H9 (cell line): ENCODE results near the gene POU6F2. TPM values are rescaled to one million over a fixed set of nuclear protein-coding genes. Genes with fewer than 3 reads are reported as not detected.

Experiments
- DNase-seq: peaks from one replicate; pipeline ENCODE4 v3.0.0-alpha.2; 2017
- H2AFZ ChIP-seq: one replicate; pipeline ENCODE4 v1.6.1; 2013; ENCODE audit warnings: mild to moderate bottlenecking, low read length, control low read depth, moderate library complexity
- H2AK5ac ChIP-seq: 2 replicates; pipeline ENCODE4 v1.6.1; 2013; ENCODE audit warnings: low read length, control low read depth, mixed read lengths; ENCODE audit not compliant: insufficient read length
- H2BK120ac ChIP-seq: one replicate; pipeline ENCODE4 v1.6.1; 2013; ENCODE audit warnings: low read depth, mild to moderate bottlenecking, low read length, control low read depth, inconsistent platforms; ENCODE audit not compliant: poor library complexity, severe bottlenecking
- H2BK12ac ChIP-seq: 2 replicates; pipeline ENCODE4 v1.6.1; 2013; ENCODE audit warnings: low read length, control low read depth, mixed read lengths, low read depth; ENCODE audit not compliant: insufficient read length
- H2BK15ac ChIP-seq: 2 replicates; pipeline ENCODE4 v1.6.1; 2013; ENCODE audit warnings: low read depth, low read length, control low read depth
- H2BK20ac ChIP-seq: one replicate; pipeline ENCODE4 v1.6.1; 2013; ENCODE audit warnings: low read depth, mild to moderate bottlenecking, low read length, control low read depth, inconsistent platforms; ENCODE audit not compliant: poor library complexity, severe bottlenecking
- H2BK5ac ChIP-seq: 2 replicates; pipeline ENCODE4 v1.6.1; 2013; ENCODE audit warnings: low read length, control low read depth, mixed read lengths; ENCODE audit not compliant: insufficient read length
- H3K14ac ChIP-seq: 2 replicates; pipeline ENCODE4 v1.6.1; 2013; ENCODE audit warnings: low read length, control low read depth; ENCODE audit not compliant: insufficient read depth
- H3K18ac ChIP-seq: 2 replicates; pipeline ENCODE4 v1.6.1; 2013; ENCODE audit warnings: low read depth, mild to moderate bottlenecking, mixed read lengths, low read length, control low read depth; ENCODE audit not compliant: insufficient read length
- H3K23ac ChIP-seq: 2 replicates; pipeline ENCODE4 v1.6.1; 2013; ENCODE audit warnings: low read length, control low read depth, mixed read lengths, low read depth; ENCODE audit not compliant: insufficient read length
- H3K23me2 ChIP-seq: 2 replicates; pipeline ENCODE4 v1.6.1; 2013; ENCODE audit warnings: low read depth, mild to moderate bottlenecking, mixed read lengths, low read length, control low read depth; ENCODE audit not compliant: insufficient read length, poor library complexity, severe bottlenecking
- H3K27ac ChIP-seq: 2 replicates; pipeline ENCODE4 v1.5.1; 2013; ENCODE audit warnings: low read length, control low read depth, mixed read lengths, low read depth; ENCODE audit not compliant: insufficient read length
- H3K27me3 ChIP-seq: 2 replicates; pipeline ENCODE4 v1.6.1; 2013; ENCODE audit warnings: low read length, control low read depth, inconsistent platforms; ENCODE audit not compliant: insufficient read depth
- H3K4ac ChIP-seq: 2 replicates; pipeline ENCODE4 v1.6.1; 2013; ENCODE audit warnings: low read depth, mild to moderate bottlenecking, control low read depth, inconsistent platforms, low read length, moderate library complexity
- H3K4me1 ChIP-seq: 2 replicates; pipeline ENCODE4 v1.6.1; 2013; ENCODE audit warnings: low read length, control low read depth, inconsistent platforms; ENCODE audit not compliant: insufficient read depth
- H3K4me2 ChIP-seq: 2 replicates; pipeline ENCODE4 v1.6.1; 2013; ENCODE audit warnings: low read length, control low read depth, mixed read lengths; ENCODE audit not compliant: insufficient read length, insufficient read depth
- H3K56ac ChIP-seq: 2 replicates; pipeline ENCODE4 v1.6.1; 2013; ENCODE audit warnings: low read depth, mild to moderate bottlenecking, mixed read lengths, low read length, control low read depth; ENCODE audit not compliant: insufficient read length
- H3K79me1 ChIP-seq: 2 replicates; pipeline ENCODE4 v1.6.1; 2013; ENCODE audit warnings: low read depth, mild to moderate bottlenecking, moderate library complexity, low read length, control low read depth, inconsistent platforms; ENCODE audit not compliant: insufficient read depth, poor library complexity, severe bottlenecking
- H3K79me2 ChIP-seq: 2 replicates; pipeline ENCODE4 v1.6.1; 2013; ENCODE audit warnings: low read length, control low read depth, inconsistent platforms; ENCODE audit not compliant: insufficient read depth
- H3K9ac ChIP-seq: 2 replicates; pipeline ENCODE4 v1.6.1; 2013; ENCODE audit warnings: low read length, control low read depth, mixed read lengths; ENCODE audit not compliant: insufficient read length; ENCODE audit errors: extremely low read depth
- H3K9me3 ChIP-seq: one replicate; pipeline ENCODE4 v1.6.1; 2013; ENCODE audit warnings: low read depth, low read length, inconsistent platforms; ENCODE audit not compliant: control insufficient read depth
- H3T11ph ChIP-seq: one replicate; pipeline ENCODE4 v1.6.1; 2013; ENCODE audit warnings: mild to moderate bottlenecking, low read length, control low read depth, inconsistent platforms
- H4K20me1 ChIP-seq: one replicate; pipeline ENCODE4 v1.6.1; 2013; ENCODE audit not compliant: control insufficient read depth, insufficient read length, insufficient read depth
- H4K5ac ChIP-seq: 2 replicates; pipeline ENCODE4 v1.6.1; 2013; ENCODE audit warnings: low read depth, mild to moderate bottlenecking, mixed read lengths, low read length, control low read depth; ENCODE audit not compliant: insufficient read length
- H4K8ac ChIP-seq: replicated peaks from 2 replicates; pipeline ENCODE4 v1.6.1; 2013; ENCODE audit warnings: low read length, control low read depth, mixed read lengths, low read depth; ENCODE audit not compliant: insufficient read length
- H4K91ac ChIP-seq: 2 replicates; pipeline ENCODE4 v1.6.1; 2013; ENCODE audit warnings: low read depth, mild to moderate bottlenecking, moderate library complexity, mixed read lengths, low read length, control low read depth; ENCODE audit not compliant: insufficient read length
- H3K27ac Mint-ChIP-seq, 3 experiments: 2 replicates in 2 of 3; 3 replicates in 1 of 3; pipeline ENCODE4 v1.8.0; 2020 to 2021; ENCODE audit warnings: mixed read lengths in 3 of 3, mild to moderate bottlenecking in 1 of 3, moderate library complexity in 1 of 3
- H3K27me3 Mint-ChIP-seq: 2 replicates; pipeline ENCODE4 v1.8.0; 2021; ENCODE audit warnings: low read depth, mild to moderate bottlenecking, moderate library complexity, mixed read lengths
- H3K36me3 Mint-ChIP-seq, 3 experiments: 2 replicates in 2 of 3; 3 replicates in 1 of 3; pipeline ENCODE4 v1.8.0; 2020 to 2021; ENCODE audit warnings: low read depth in 3 of 3, mixed read lengths in 3 of 3; ENCODE audit not compliant: insufficient read depth in 1 of 3
- H3K4me1 Mint-ChIP-seq, 2 experiments: 2 replicates each; pipeline ENCODE4 v1.8.0; 2020; ENCODE audit warnings: mixed read lengths in 2 of 2
- H3K4me3 Mint-ChIP-seq, 2 experiments: 2 replicates in 1 of 2; 3 replicates in 1 of 2; pipeline ENCODE4 v1.8.0; 2020 to 2021; ENCODE audit warnings: mild to moderate bottlenecking in 2 of 2, mixed read lengths in 2 of 2, moderate library complexity in 1 of 2
- H3K9me3 Mint-ChIP-seq, 2 experiments: 2 replicates in 1 of 2; 3 replicates in 1 of 2; pipeline ENCODE4 v1.8.0; 2020; ENCODE audit warnings: mild to moderate bottlenecking in 2 of 2, mixed read lengths in 2 of 2, moderate library complexity in 1 of 2
- CTCF ChIP-seq: fragments of 200-600 bp; sonication (generic); conservative IDR thresholded peaks from 3 replicates; pipeline ENCODE4 v1.8.0; 2021; ENCODE audit warnings: antibody characterized with exemption, mild to moderate bottlenecking
- WGBS: extraction: QIAGEN DNeasy Blood & Tissue Kit; methylation state at CpG from one replicate; pipeline ENCODE4 v1.1.7; 2013; ENCODE audit warnings: missing lambda C conversion rate, low lambda C conversion rate, mixed read lengths; ENCODE audit not compliant: insufficient read length; ENCODE audit errors: extremely low coverage; 5-methylcytosine and 5-hydroxymethylcytosine counted together
- total RNA-seq: library from RNA; stranded (reverse); gene quantifications from 2 replicates; pipeline ENCODE4 v1.2.1, GENCODE V29; 2021

POU6F2 gene
- total RNA-seq, 1 experiment from 2014 or later, result 1.9 TPM

- no peaks in the 10 kb centered on the region for H3K79me2 ChIP-seq
- TF ChIP-seq CTCF, result no peak
- H2BK15ac ChIP-seq, result no peak overlapping the region
- no peak overlapping the region for H2AFZ ChIP-seq
- Mint-ChIP-seq H3K4me1 (peaks cover 7 to 8% of the 10 kb centered on the region in 2 experiments; a peak in 3 of 4 replicates), H3K36me3 (no peaks in the 10 kb centered on the region), H3K9me3 (no peaks in the 10 kb centered on the region; a peak in 1 of 5 replicates), H3K27ac (no peak overlapping the region), H3K27me3 (no peaks in the 10 kb centered on the region), H3K4me3 (no peak overlapping the region)
- H3K14ac ChIP-seq, result no peak overlapping the region
- H3K4me1 ChIP-seq, result no peaks in the 10 kb centered on the region
- H3K18ac ChIP-seq, result no peak overlapping the region
- no peak overlapping the region for H2BK20ac ChIP-seq
- H2AK5ac ChIP-seq, result no peak overlapping the region
- no peak overlapping the region for H3K9ac ChIP-seq
- no peaks in the 10 kb centered on the region for H3K23me2 ChIP-seq
- no peak overlapping the region for H2BK5ac ChIP-seq
- no peak overlapping the region for H3K23ac ChIP-seq
- H4K20me1 ChIP-seq, result no peaks in the 10 kb centered on the region
- H3K9me3 ChIP-seq, result no peaks in the 10 kb centered on the region
- H3T11ph ChIP-seq, result no peak overlapping the region
- H3K4me2 ChIP-seq, result no peak overlapping the region
- H2BK12ac ChIP-seq, result no peak overlapping the region
- WGBS, result no CpG with 5 or more reads among the region's 26 CpGs
- H4K8ac ChIP-seq, result no peak overlapping the region
- H2BK120ac ChIP-seq, result no peak overlapping the region
- H4K5ac ChIP-seq, result no peak overlapping the region
- no peaks in the 10 kb centered on the region for H3K27me3 ChIP-seq
- H3K79me1 ChIP-seq, result no peaks in the 10 kb centered on the region
- no peak for DNase-seq
- H3K56ac ChIP-seq, result no peak overlapping the region
- no peak overlapping the region for H4K91ac ChIP-seq
- H3K4ac ChIP-seq, result no peak overlapping the region
- no peak overlapping the region for H3K27ac ChIP-seq
These were observed 153.3 kb downstream of the POU6F2 start for GRCh38 chr7:39130857-39131526.
